Measurements from ENCODE around the gene LSM3.

Gene LSM3

GRCh38 chr3:14154895-14155440 lies 23.6 kb upstream of the LSM3 start:
- no peak overlapping the region for H2BK15ac ChIP-seq (ENCODE audit: low read depth, poor library complexity, severe bottlenecking)
- H2BK12ac ChIP-seq (ENCODE audit: low read length in 2 of 2) = no peak overlapping the region
- H3K4me3 ChIP-seq (ENCODE audit: insufficient read depth in 1 of 2, low read depth in 1 of 2, low read length in 2 of 2) = no peak overlapping the region
- no peak overlapping the region for H3K18ac ChIP-seq (ENCODE audit: low read depth in 1 of 2, low read length in 2 of 2)
- no peak overlapping the region for H4K8ac ChIP-seq (ENCODE audit: low read length)
- H2AK5ac ChIP-seq (ENCODE audit: low read length, severe bottlenecking) = no peak overlapping the region
- peaks cover 2% of the 10 kb centered on the region for H3K4me1 ChIP-seq (ENCODE audit: control insufficient read depth, insufficient read depth, low read depth, low read length)
- H3K9ac ChIP-seq (ENCODE audit: low read length) = no peak overlapping the region
- no peak overlapping the region for H3K4ac ChIP-seq (ENCODE audit: low read depth in 1 of 2, low read length in 2 of 2)
- H3K14ac ChIP-seq (ENCODE audit: low read length in 2 of 2) = no peak overlapping the region
- H3K4me2 ChIP-seq (ENCODE audit: low read length, poor library complexity, severe bottlenecking) = no peak overlapping the region
- H3K27ac ChIP-seq (ENCODE audit: low read length, poor library complexity, severe bottlenecking) = no peak overlapping the region
- no peaks in the 10 kb centered on the region for H3K9me3 ChIP-seq (ENCODE audit: control insufficient read depth, low read length)
- H2BK120ac ChIP-seq (ENCODE audit: low read depth, low read length) = no peak overlapping the region
- H2BK5ac ChIP-seq (ENCODE audit: low read depth, low read length, poor library complexity, severe bottlenecking) = no peak overlapping the region
- H3K27me3 ChIP-seq (ENCODE audit: control insufficient read depth in 1 of 2, insufficient read depth in 1 of 2, low read length in 2 of 2) = no peaks in the 10 kb centered on the region
- no peak overlapping the region for H2AFZ ChIP-seq (ENCODE audit: low read depth, low read length)
- 87% methylated on average over 7 of the region's 7 CpGs for WGBS
- DNase-seq = no peak
- H3K79me1 ChIP-seq (replicated peaks; ENCODE audit: low read length, poor library complexity, severe bottlenecking) = peaks cover 55% of the 10 kb centered on the region
- H4K91ac ChIP-seq (ENCODE audit: low read length) = no peak overlapping the region
- H3K36me3 ChIP-seq (ENCODE audit: control insufficient read depth in 1 of 2, insufficient read depth in 2 of 2, low read depth in 1 of 2, low read length in 2 of 2) = peaks cover 73 to 94% of the 10 kb centered on the region in 2 experiments
- no peak overlapping the region for H3K23ac ChIP-seq (ENCODE audit: low read length in 2 of 2)

- H3K79me1 ChIP-seq (replicated peaks; ENCODE audit: low read length, poor library complexity, severe bottlenecking) = peaks cover 60% of the 10 kb centered on the region
- no peak overlapping the region for H2AK5ac ChIP-seq (ENCODE audit: low read length, severe bottlenecking)
- no peaks in the 10 kb centered on the region for H3K27me3 ChIP-seq (ENCODE audit: control insufficient read depth in 1 of 2, insufficient read depth in 1 of 2, low read length in 2 of 2)
- H2BK5ac ChIP-seq (ENCODE audit: low read depth, low read length, poor library complexity, severe bottlenecking) = no peak overlapping the region
- H2AFZ ChIP-seq (ENCODE audit: low read depth, low read length) = no peak overlapping the region
- H4K91ac ChIP-seq (ENCODE audit: low read length) = no peak overlapping the region
- no peak overlapping the region for H2BK12ac ChIP-seq (ENCODE audit: low read length in 2 of 2)
- WGBS = 96% methylated on average over 7 of the region's 7 CpGs
- H3K4me3 ChIP-seq (ENCODE audit: insufficient read depth in 1 of 2, low read depth in 1 of 2, low read length in 2 of 2) = no peak overlapping the region
- no peak overlapping the region for H2BK120ac ChIP-seq (ENCODE audit: low read depth, low read length)
- peaks cover 6% of the 10 kb centered on the region for H3K9me3 ChIP-seq (ENCODE audit: control insufficient read depth, low read length)
- H3K4me2 ChIP-seq (ENCODE audit: low read length, poor library complexity, severe bottlenecking) = no peak overlapping the region
- H3K36me3 ChIP-seq (ENCODE audit: control insufficient read depth in 1 of 2, insufficient read depth in 2 of 2, low read depth in 1 of 2, low read length in 2 of 2) = peaks cover 65 to 95% of the 10 kb centered on the region in 2 experiments
- no peak overlapping the region for H3K9ac ChIP-seq (ENCODE audit: low read length)
- no peak overlapping the region for H3K4ac ChIP-seq (ENCODE audit: low read depth in 1 of 2, low read length in 2 of 2)
- H3K18ac ChIP-seq (ENCODE audit: low read depth in 1 of 2, low read length in 2 of 2) = no peak overlapping the region
- H3K23ac ChIP-seq (ENCODE audit: low read length in 2 of 2) = no peak overlapping the region
- H4K8ac ChIP-seq (ENCODE audit: low read length) = no peak overlapping the region
- H3K27ac ChIP-seq (ENCODE audit: low read length, poor library complexity, severe bottlenecking) = no peak overlapping the region
- no peak overlapping the region for H2BK15ac ChIP-seq (ENCODE audit: low read depth, poor library complexity, severe bottlenecking)
- H3K14ac ChIP-seq (ENCODE audit: low read length in 2 of 2) = no peak overlapping the region
- H3K4me1 ChIP-seq (ENCODE audit: control insufficient read depth, insufficient read depth, low read depth, low read length) = peaks cover 2% of the 10 kb centered on the region
- DNase-seq = no peak
These were observed 22.4 kb upstream of the LSM3 start for GRCh38 chr3:14156201-14156600.

GRCh38 chr3:14156843-14157561 lies 21.6 kb upstream of the LSM3 start:
- Histone ChIP-seq H3K18ac (ENCODE audit: low read depth in 1 of 2, low read length in 2 of 2) (no peak overlapping the region), H3K79me1 (replicated peaks; ENCODE audit: low read length, poor library complexity, severe bottlenecking) (peaks cover 56% of the 10 kb centered on the region), H3K27me3 (ENCODE audit: control insufficient read depth in 1 of 2, insufficient read depth in 1 of 2, low read length in 2 of 2) (no peaks in the 10 kb centered on the region), H3K4me2 (ENCODE audit: low read length, poor library complexity, severe bottlenecking) (no peak overlapping the region), H2BK15ac (ENCODE audit: low read depth, poor library complexity, severe bottlenecking) (no peak overlapping the region), H2BK5ac (ENCODE audit: low read depth, low read length, poor library complexity, severe bottlenecking) (no peak overlapping the region), H2AK5ac (ENCODE audit: low read length, severe bottlenecking) (no peak overlapping the region), H4K8ac (ENCODE audit: low read length) (no peak overlapping the region), H3K9me3 (ENCODE audit: control insufficient read depth, low read length) (peaks cover 14% of the 10 kb centered on the region), H3K4me1 (ENCODE audit: control insufficient read depth, insufficient read depth, low read depth, low read length) (peaks cover 2% of the 10 kb centered on the region), H4K91ac (ENCODE audit: low read length) (no peak overlapping the region), H3K36me3 (ENCODE audit: control insufficient read depth in 1 of 2, insufficient read depth in 2 of 2, low read depth in 1 of 2, low read length in 2 of 2) (peaks cover 57 to 95% of the 10 kb centered on the region in 2 experiments), H2AFZ (ENCODE audit: low read depth, low read length) (no peak overlapping the region), H3K4me3 (ENCODE audit: insufficient read depth in 1 of 2, low read depth in 1 of 2, low read length in 2 of 2) (no peak overlapping the region), H3K14ac (ENCODE audit: low read length in 2 of 2) (no peak overlapping the region), H3K23ac (ENCODE audit: low read length in 2 of 2) (no peak overlapping the region), H3K4ac (ENCODE audit: low read depth in 1 of 2, low read length in 2 of 2) (no peak overlapping the region), H3K9ac (ENCODE audit: low read length) (no peak overlapping the region), H2BK12ac (ENCODE audit: low read length in 2 of 2) (no peak overlapping the region), H2BK120ac (ENCODE audit: low read depth, low read length) (no peak overlapping the region), H3K27ac (ENCODE audit: low read length, poor library complexity, severe bottlenecking) (no peak overlapping the region)
- 96% methylated on average over 13 of the region's 13 CpGs for WGBS
- no peak for DNase-seq

GRCh38 chr3:14157951-14158350 lies 20.7 kb upstream of the LSM3 start:
- peaks cover 51% of the 10 kb centered on the region for H3K79me1 ChIP-seq (replicated peaks; ENCODE audit: low read length, poor library complexity, severe bottlenecking)
- H2BK15ac ChIP-seq (ENCODE audit: low read depth, poor library complexity, severe bottlenecking) = no peak overlapping the region
- H3K27ac ChIP-seq (ENCODE audit: low read length, poor library complexity, severe bottlenecking) = no peak overlapping the region
- peaks cover 2% of the 10 kb centered on the region for H3K4me1 ChIP-seq (ENCODE audit: control insufficient read depth, insufficient read depth, low read depth, low read length)
- no peak for DNase-seq
- H4K91ac ChIP-seq (ENCODE audit: low read length) = peak overlapping the region; percentile 43
- no peak overlapping the region for H3K14ac ChIP-seq (ENCODE audit: low read length in 2 of 2)
- no peaks in the 10 kb centered on the region for H3K27me3 ChIP-seq (ENCODE audit: control insufficient read depth in 1 of 2, insufficient read depth in 1 of 2, low read length in 2 of 2)
- WGBS = 97% methylated on average over 9 of the region's 9 CpGs
- H2AFZ ChIP-seq (ENCODE audit: low read depth, low read length) = no peak overlapping the region
- H3K4me3 ChIP-seq (ENCODE audit: insufficient read depth in 1 of 2, low read depth in 1 of 2, low read length in 2 of 2) = no peak overlapping the region
- H3K36me3 ChIP-seq (ENCODE audit: control insufficient read depth in 1 of 2, insufficient read depth in 2 of 2, low read depth in 1 of 2, low read length in 2 of 2) = peaks cover 48 to 95% of the 10 kb centered on the region in 2 experiments
- H2BK5ac ChIP-seq (ENCODE audit: low read depth, low read length, poor library complexity, severe bottlenecking) = no peak overlapping the region
- H3K4ac ChIP-seq (ENCODE audit: low read depth in 1 of 2, low read length in 2 of 2) = no peak overlapping the region
- H3K23ac ChIP-seq (ENCODE audit: low read length in 2 of 2) = no peak overlapping the region
- H2BK120ac ChIP-seq (ENCODE audit: low read depth, low read length) = no peak overlapping the region
- no peak overlapping the region for H3K18ac ChIP-seq (ENCODE audit: low read depth in 1 of 2, low read length in 2 of 2)
- H4K8ac ChIP-seq (ENCODE audit: low read length) = no peak overlapping the region
- no peak overlapping the region for H3K4me2 ChIP-seq (ENCODE audit: low read length, poor library complexity, severe bottlenecking)
- no peak overlapping the region for H2AK5ac ChIP-seq (ENCODE audit: low read length, severe bottlenecking)
- peak overlapping the region in 1 of 2 experiments; percentile 11 for H2BK12ac ChIP-seq (ENCODE audit: low read length in 2 of 2)
- peaks cover 23% of the 10 kb centered on the region for H3K9me3 ChIP-seq (ENCODE audit: control insufficient read depth, low read length)
- no peak overlapping the region for H3K9ac ChIP-seq (ENCODE audit: low read length)
